Measurements from ENCODE around the gene PTTG2.
A peak's percentile ranks its signal among the peaks of the same experiment; 100 is the strongest.
"Not testable (repeated sequence)": the region's sequence is repeated elsewhere in the genome, so short reads cannot be mapped to it uniquely, and the experiment has no call there.

Gene PTTG2

GRCh38 chr4:37960098-37960497 is at the start of gene PTTG2:
PTTG2 (plus strand) TSS chr4:37960398; CDS start chr4:37960435, 37 bp downstream.
- DNase-seq: no peak

- DNase-seq: no peak
Measured at GRCh38 chr4:37914539-37914938, 45.7 kb upstream of the PTTG2 start.

GRCh38 chr4:37917388-37917787 is 42.8 kb upstream of the PTTG2 start:
- no peak for DNase-seq

GRCh38 chr4:37918653-37919052 is 41.5 kb upstream of the PTTG2 start:
- DNase-seq: no peak

GRCh38 chr4:37922328-37922727 is 37.9 kb upstream of the PTTG2 start:
- no peak for DNase-seq

- DNase-seq: not testable (repeated sequence)
Measured at GRCh38 chr4:37923089-37923488, 37.1 kb upstream of the PTTG2 start.

GRCh38 chr4:37924946-37925345 is 35.3 kb upstream of the PTTG2 start:
- DNase-seq: no peak

- no peak for DNase-seq
Measured at GRCh38 chr4:37927434-37927833, 32.8 kb upstream of the PTTG2 start.

GRCh38 chr4:37928426-37929416 is 31.5 kb upstream of the PTTG2 start:
- DNase-seq: peak in 1 of 2 donors; percentile 9

GRCh38 chr4:37934096-37934495 is 26.1 kb upstream of the PTTG2 start:
- no peak for DNase-seq

- DNase-seq: no peak
Measured at GRCh38 chr4:37934609-37935008, 25.6 kb upstream of the PTTG2 start.

GRCh38 chr4:37935026-37935425 is 25.2 kb upstream of the PTTG2 start:
- no peak for DNase-seq

GRCh38 chr4:37936889-37937498 is 23.2 kb upstream of the PTTG2 start:
- no peak for DNase-seq

- no peak for DNase-seq
Measured at GRCh38 chr4:37938208-37938607, 22.0 kb upstream of the PTTG2 start.

- peak in 1 of 2 donors; percentile 29 for DNase-seq
Measured at GRCh38 chr4:37946503-37947179, 13.6 kb upstream of the PTTG2 start.

- DNase-seq: no peak
Measured at GRCh38 chr4:37948542-37948941, 11.7 kb upstream of the PTTG2 start.

GRCh38 chr4:37949636-37950426 is 10.4 kb upstream of the PTTG2 start:
- DNase-seq: no peak

- DNase-seq: peak in 1 of 2 donors; percentile 5
Measured at GRCh38 chr4:37951461-37952352, 8.5 kb upstream of the PTTG2 start.

GRCh38 chr4:37953156-37953555 is 7.0 kb upstream of the PTTG2 start:
- DNase-seq: no peak

- DNase-seq: no peak
Measured at GRCh38 chr4:37953620-37954293, 6.4 kb upstream of the PTTG2 start.

- DNase-seq: no peak
Measured at GRCh38 chr4:37956941-37957340, 3.3 kb upstream of the PTTG2 start.

Measured in CD4-positive, alpha-beta T cell treated with Interleukin-1 beta for 1 hour (primary cell).